OCI-LY7 (cell line): Measurements from ENCODE around the gene MPPED2. TPM values are rescaled to one million over a fixed set of nuclear protein-coding genes. Genes with fewer than 3 reads are reported as not detected.

Experiments used
- BruUV-seq: library from RNA; stranded (reverse); fragments of 400-500 nt; replicated peaks from 2 replicates; lab custom pipeline; 2021; lab: Mats Ljungman, UMichigan
- CTCF ChIA-PET: fragments of 300-600 bp; sonication (Branson Sonifier 250); formaldehyde crosslinking; loops from one replicate; lab custom pipeline; 2022; ENCODE audit warnings: antibody characterized with exemption; ENCODE audit not compliant: unreplicated experiment; lab: Charles Lee
- POLR2A ChIA-PET: fragments of 300-600 bp; sonication (Branson Sonifier 250); formaldehyde crosslinking; loops from one replicate; lab custom pipeline; 2022; ENCODE audit warnings: antibody characterized with exemption; lab: Charles Lee
- DNase-seq: peaks from one replicate; pipeline ENCODE4 v3.0.0-alpha.2; 2015; ENCODE audit warnings: low spot score
- H2AFZ ChIP-seq: fragments of 200-600 bp; sonication (generic), shearing (Covaris generic); 2 replicates; pipeline ENCODE4 v1.6.1; 2014; ENCODE audit warnings: mild to moderate bottlenecking, antibody characterized with exemption, low read length, moderate library complexity
- H3K27ac ChIP-seq: fragments of 200-600 bp; sonication (generic); 2 replicates; pipeline ENCODE4 v1.5.1; 2014; ENCODE audit warnings: mixed run types, low read depth, mild to moderate bottlenecking, moderate library complexity, low read length, inconsistent platforms; ENCODE audit not compliant: poor library complexity, severe bottlenecking
- H3K36me3 ChIP-seq: fragments of 200-600 bp; sonication (generic); 2 replicates; pipeline ENCODE4 v1.6.1; 2014; ENCODE audit warnings: mild to moderate bottlenecking, antibody characterized with exemption, low read length, moderate library complexity, mixed read lengths; ENCODE audit not compliant: insufficient read depth
- H3K4me1 ChIP-seq: fragments of 200-600 bp; sonication (generic); 2 replicates; pipeline ENCODE4 v1.5.1; 2014; ENCODE audit warnings: mild to moderate bottlenecking, low read length; ENCODE audit not compliant: insufficient read depth, poor library complexity, severe bottlenecking
- H3K4me2 ChIP-seq: fragments of 200-600 bp; sonication (generic); 2 replicates; pipeline ENCODE4 v1.6.1; 2014; ENCODE audit warnings: mild to moderate bottlenecking, low read length
- H3K4me3 ChIP-seq: fragments of 200-600 bp; sonication (generic); 2 replicates; pipeline ENCODE4 v1.5.1; 2014; ENCODE audit warnings: mild to moderate bottlenecking, low read depth, low read length; ENCODE audit not compliant: poor library complexity, severe bottlenecking
- H3K79me2 ChIP-seq: fragments of 200-600 bp; sonication (generic); 2 replicates; pipeline ENCODE4 v1.6.1; 2016; ENCODE audit warnings: low read depth, mild to moderate bottlenecking, low read length, moderate library complexity, mixed read lengths; ENCODE audit not compliant: insufficient read depth
- H3K9me2 ChIP-seq: fragments of 200-600 bp; sonication (generic); 2 replicates; pipeline ENCODE4 v1.6.1; 2016; ENCODE audit warnings: mild to moderate bottlenecking, low read length, mixed read lengths; ENCODE audit not compliant: insufficient read depth
- H3K9me3 ChIP-seq: fragments of 200-600 bp; sonication (generic); 2 replicates; pipeline ENCODE4 v1.6.1; 2014; ENCODE audit warnings: mild to moderate bottlenecking, mixed run types, low read length, mixed read lengths
- H4K20me1 ChIP-seq: fragments of 200-600 bp; sonication (generic); 2 replicates; pipeline ENCODE4 v1.6.1; 2014; ENCODE audit warnings: mild to moderate bottlenecking, antibody characterized with exemption, low read length, moderate library complexity, mixed read lengths; ENCODE audit not compliant: insufficient read depth
- EZH2phosphoT487 ChIP-seq: fragments of 200-600 bp; sonication (generic); IDR thresholded peaks from 2 replicates; pipeline ENCODE4 v1.6.1; 2018; ENCODE audit warnings: low read depth, borderline replicate concordance, mild to moderate bottlenecking, mixed run types, antibody characterized with exemption, low read length, moderate library complexity, mixed read lengths
- intact Hi-C: fragments of 100-400 bp; cut with micrococcal nuclease; formaldehyde crosslinking; loops from one replicate; pipeline ENCODE4 v1.10.0; 2022; ENCODE audit not compliant: unreplicated experiment
- total RNA-seq, 2 experiments: library from RNA; depleted of rRNA in 1 of 2; stranded (reverse); fragments of >200 nt in 1 of 2; shearing (Covaris generic) in 1 of 2; gene quantifications; 2 replicates each; pipeline ENCODE4 v1.2.3, GENCODE V29; 2014 to 2022
- TF ChIP-seq, protein P1 (sequence below): fragments of 200-600 bp; sonication (generic); conservative IDR thresholded peaks from 2 replicates; pipeline ENCODE4 v1.5.1; 2014; ENCODE audit warnings: mild to moderate bottlenecking, antibody characterized with exemption, low read length, moderate library complexity, mixed read lengths

The MPPED2 gene
- total RNA-seq, 2 experiments from 2014 or later, result not detected

DNA sequence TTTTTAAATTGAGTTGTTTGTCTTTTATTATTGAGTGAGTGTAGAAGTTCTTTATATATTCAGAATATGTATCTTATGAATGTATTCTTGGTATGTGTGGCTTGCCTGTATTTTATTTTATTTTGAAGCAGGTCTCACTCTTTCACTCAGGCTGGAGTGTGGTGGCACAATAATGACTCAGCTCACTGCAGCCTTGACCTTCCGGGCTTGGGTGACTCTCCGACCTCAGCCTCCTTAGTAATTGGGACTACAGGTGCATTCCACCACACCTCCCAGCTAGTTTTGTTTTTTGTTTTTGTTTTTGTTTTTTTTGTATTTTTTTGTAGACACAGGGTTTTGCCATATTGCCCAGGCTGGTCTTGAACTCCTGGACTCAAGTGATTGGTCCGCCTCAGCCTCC lies 24.5 kb upstream of the MPPED2 start:
- ChIA-PET POLR2A (interaction anchor here (0.6 kb wide), 1 partner anchor 22 kb away, joined by 3 read pairs; no protein-coding TSS in a partner anchor), CTCF (no interaction called here)
- no peaks in the 10 kb centered on the region for H3K36me3 ChIP-seq
- no TSS peak for BruUV-seq
- H3K9me3 ChIP-seq, result no peaks in the 10 kb centered on the region
- H3K4me3 ChIP-seq, result no peak overlapping the region
- no peak overlapping the region for H2AFZ ChIP-seq
- no peaks in the 10 kb centered on the region; the same call in 1 of the 2 replicates for H3K9me2 ChIP-seq
- no peaks in the 10 kb centered on the region for H4K20me1 ChIP-seq
- no peaks in the 10 kb centered on the region for H3K4me1 ChIP-seq
- no peaks in the 10 kb centered on the region for H3K79me2 ChIP-seq
- intact Hi-C loops, result no loop called here
- no peak for DNase-seq
- TF ChIP-seq EZH2phosphoT487, result no peak
- TF ChIP-seq, protein P1, sequence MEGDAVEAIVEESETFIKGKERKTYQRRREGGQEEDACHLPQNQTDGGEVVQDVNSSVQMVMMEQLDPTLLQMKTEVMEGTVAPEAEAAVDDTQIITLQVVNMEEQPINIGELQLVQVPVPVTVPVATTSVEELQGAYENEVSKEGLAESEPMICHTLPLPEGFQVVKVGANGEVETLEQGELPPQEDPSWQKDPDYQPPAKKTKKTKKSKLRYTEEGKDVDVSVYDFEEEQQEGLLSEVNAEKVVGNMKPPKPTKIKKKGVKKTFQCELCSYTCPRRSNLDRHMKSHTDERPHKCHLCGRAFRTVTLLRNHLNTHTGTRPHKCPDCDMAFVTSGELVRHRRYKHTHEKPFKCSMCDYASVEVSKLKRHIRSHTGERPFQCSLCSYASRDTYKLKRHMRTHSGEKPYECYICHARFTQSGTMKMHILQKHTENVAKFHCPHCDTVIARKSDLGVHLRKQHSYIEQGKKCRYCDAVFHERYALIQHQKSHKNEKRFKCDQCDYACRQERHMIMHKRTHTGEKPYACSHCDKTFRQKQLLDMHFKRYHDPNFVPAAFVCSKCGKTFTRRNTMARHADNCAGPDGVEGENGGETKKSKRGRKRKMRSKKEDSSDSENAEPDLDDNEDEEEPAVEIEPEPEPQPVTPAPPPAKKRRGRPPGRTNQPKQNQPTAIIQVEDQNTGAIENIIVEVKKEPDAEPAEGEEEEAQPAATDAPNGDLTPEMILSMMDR, result no peak
- no peak overlapping the region for H3K4me2 ChIP-seq
- no peak overlapping the region for H3K27ac ChIP-seq

DNA sequence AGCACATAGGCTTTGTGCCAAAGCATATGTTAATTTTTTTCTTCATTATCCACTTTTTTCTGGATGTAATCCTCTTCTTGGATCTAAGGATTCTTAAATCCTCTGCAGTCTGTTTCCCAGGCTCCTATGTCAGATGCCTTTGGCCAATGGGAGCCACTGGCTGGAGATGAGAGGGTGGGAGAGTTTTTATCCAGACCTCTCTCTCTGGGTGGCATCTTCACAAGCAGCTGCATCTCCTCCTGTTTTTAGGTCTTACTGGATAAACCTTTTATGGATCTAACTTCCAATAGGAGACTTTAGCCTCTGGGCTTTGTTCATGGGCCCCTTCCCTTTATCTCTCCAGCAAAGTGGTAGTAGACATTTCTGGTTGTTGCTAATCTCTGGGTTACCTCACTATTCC lies 22.4 kb upstream of the MPPED2 start:
- no peaks in the 10 kb centered on the region for H3K9me3 ChIP-seq
- no TSS peak for BruUV-seq
- no peak overlapping the region for H3K4me2 ChIP-seq
- ChIA-PET POLR2A (interaction anchor here (0.6 kb wide), 1 partner anchor 145 kb away, joined by 4 read pairs; no protein-coding TSS in a partner anchor), CTCF (no interaction called here)
- intact Hi-C loops, result no loop called here
- no peak for DNase-seq
- no peaks in the 10 kb centered on the region for H3K79me2 ChIP-seq
- no peaks in the 10 kb centered on the region for H3K4me1 ChIP-seq
- no peak overlapping the region for H2AFZ ChIP-seq
- TF ChIP-seq, protein P1, result no peak
- no peak for TF ChIP-seq EZH2phosphoT487
- H3K4me3 ChIP-seq, result no peak overlapping the region
- H3K9me2 ChIP-seq, result no peaks in the 10 kb centered on the region
- no peaks in the 10 kb centered on the region for H4K20me1 ChIP-seq
- no peak overlapping the region for H3K27ac ChIP-seq
- no peaks in the 10 kb centered on the region for H3K36me3 ChIP-seq

DNA sequence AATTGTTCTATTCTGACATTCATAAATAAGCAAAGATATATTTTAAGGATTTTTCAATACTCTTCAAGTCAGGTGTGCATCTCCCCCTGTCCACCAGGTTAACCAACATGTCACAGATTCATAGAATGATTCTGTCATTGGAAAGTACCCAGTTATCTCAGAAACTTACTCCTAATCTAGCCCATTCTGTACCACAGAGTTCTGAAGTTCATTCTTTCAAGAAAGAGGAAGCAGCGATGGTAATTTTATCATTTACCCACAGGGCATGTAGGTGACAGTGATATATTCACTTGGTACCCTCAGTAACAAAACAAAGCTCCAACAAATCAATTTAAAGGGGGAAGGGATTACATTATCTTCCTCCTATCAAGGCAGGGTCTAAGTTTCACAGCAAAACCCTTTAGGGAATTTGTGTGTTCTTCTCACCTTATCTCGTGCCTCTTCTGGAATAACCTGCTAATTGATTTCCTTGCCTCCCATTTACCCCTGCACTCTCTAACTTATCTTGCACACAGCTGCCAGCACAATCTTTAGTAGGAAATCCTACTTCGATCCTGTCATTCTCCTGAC lies 19.0 kb upstream of the MPPED2 start:
- H3K9me2 ChIP-seq, result no peaks in the 10 kb centered on the region
- CTCF ChIA-PET, result no interaction called here
- no peak overlapping the region for H3K4me3 ChIP-seq
- no peaks in the 10 kb centered on the region for H3K36me3 ChIP-seq
- no peak overlapping the region for H3K4me2 ChIP-seq
- no peak overlapping the region for H2AFZ ChIP-seq
- no peaks in the 10 kb centered on the region for H3K4me1 ChIP-seq
- no peak for TF ChIP-seq EZH2phosphoT487
- TF ChIP-seq, protein P1, result no peak
- no peak overlapping the region for H3K27ac ChIP-seq
- intact Hi-C loops, result no loop called here
- no TSS peak for BruUV-seq
- POLR2A ChIA-PET, result no interaction called here
- H3K79me2 ChIP-seq, result no peaks in the 10 kb centered on the region
- no peak for DNase-seq
- no peaks in the 10 kb centered on the region for H4K20me1 ChIP-seq
- no peaks in the 10 kb centered on the region for H3K9me3 ChIP-seq
